ENCODE measurements around the gene RAB5IF.

- TF ChIP-seq EZH2 (IDR thresholded peaks at IDR 0.05; ENCODE audit: insufficient read depth, poor library complexity, severe bottlenecking) (no peak), EZH2phosphoT487 (IDR thresholded peaks at IDR 0.05; ENCODE audit: insufficient read depth, low read depth) (no peak)
Measured at GRCh38 chr20:36572701-36573102, 32.9 kb upstream of the RAB5IF start.
